Measurements from ENCODE around the gene LHX6. TPM values are rescaled to one million over a fixed set of nuclear protein-coding genes. Genes with fewer than 3 reads are reported as not detected.
A peak's percentile ranks its signal among the peaks of the same experiment; 100 is the strongest.

The LHX6 gene
- total and polyA plus RNA-seq, 7 experiments from 2014 or later = not detected

DNA sequence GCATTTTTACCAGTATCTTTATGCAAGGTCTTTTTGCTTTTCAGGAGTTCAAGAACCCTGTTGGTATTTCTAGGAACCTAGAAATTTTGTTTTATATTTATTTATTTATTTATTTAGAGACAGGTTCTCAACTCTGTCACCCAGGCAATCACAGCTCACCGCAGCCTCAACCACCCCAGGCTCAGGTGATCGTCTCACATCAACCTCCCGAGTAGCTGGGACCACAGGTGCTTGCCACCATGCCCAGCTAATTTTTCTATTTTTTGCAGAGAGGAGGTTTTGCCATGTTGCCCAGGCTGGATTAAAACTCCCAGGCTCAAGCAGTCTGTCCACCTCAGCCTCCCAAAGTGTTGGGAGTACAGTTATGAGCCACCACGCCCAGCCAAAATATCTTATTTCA is 32.9 kb downstream of the LHX6 start:
- ChIA-PET CTCF (no interaction called here), POLR2A (no interaction called here)
- Histone ChIP-seq H3K4me3 (ENCODE audit: low read length) (no peak overlapping the region), H3K27ac (ENCODE audit: low read depth, low read length) (no peak overlapping the region), H3K36me3 (ENCODE audit: control insufficient read depth in 2 of 3, insufficient read depth in 3 of 3, low read length in 3 of 3) (no peaks in the 10 kb centered on the region), H3K9me3 (ENCODE audit: control insufficient read depth in 2 of 3, low read length in 3 of 3) (no peaks in the 10 kb centered on the region), H3K27me3 (ENCODE audit: control insufficient read depth in 2 of 2, insufficient read depth in 2 of 2, low read length in 2 of 2) (no peaks in the 10 kb centered on the region), H3K4me1 (ENCODE audit: control insufficient read depth in 2 of 2, insufficient read depth in 2 of 2, low read length in 2 of 2) (no peaks in the 10 kb centered on the region)
- Mint-ChIP-seq H3K27me3 (peaks cover 0 to 10% (median 0%) of the 10 kb centered on the region in 5 donors), H3K27ac (no peak overlapping the region), H3K4me1 (peaks cover 0 to 3% (median 0%) of the 10 kb centered on the region in 7 donors), H3K9me3 (no peaks in the 10 kb centered on the region), H3K4me3 (no peak overlapping the region), H3K36me3 (no peaks in the 10 kb centered on the region)
- intact Hi-C loops (cut with micrococcal nuclease) = no loop called here
- DNase-seq = no peak
- ATAC-seq = no peak

- Histone ChIP-seq H3K9me3 (ENCODE audit: control insufficient read depth in 2 of 3, low read length in 3 of 3) (no peaks in the 10 kb centered on the region), H3K4me1 (ENCODE audit: control insufficient read depth in 2 of 2, insufficient read depth in 2 of 2, low read length in 2 of 2) (no peaks in the 10 kb centered on the region), H3K4me3 (ENCODE audit: low read length) (no peak overlapping the region), H3K36me3 (ENCODE audit: control insufficient read depth in 2 of 3, insufficient read depth in 3 of 3, low read length in 3 of 3) (no peaks in the 10 kb centered on the region), H3K27me3 (ENCODE audit: control insufficient read depth in 2 of 2, insufficient read depth in 2 of 2, low read length in 2 of 2) (no peaks in the 10 kb centered on the region), H3K27ac (ENCODE audit: low read depth, low read length) (no peak overlapping the region)
- no peak for ATAC-seq
- ChIA-PET POLR2A (no interaction called here), CTCF (no interaction called here)
- no peak overlapping the region for H3K27ac Mint-ChIP-seq
- H3K36me3 Mint-ChIP-seq = no peaks in the 10 kb centered on the region
- intact Hi-C loops (cut with micrococcal nuclease) = no loop called here
- H3K4me1 Mint-ChIP-seq = peaks cover 0 to 2% (median 0%) of the 10 kb centered on the region in 7 donors
- H3K9me3 Mint-ChIP-seq = no peaks in the 10 kb centered on the region
- no peak for DNase-seq
- peaks cover 0 to 10% (median 0%) of the 10 kb centered on the region in 5 donors for H3K27me3 Mint-ChIP-seq
- no peak overlapping the region for H3K4me3 Mint-ChIP-seq
Observed at GRCh38 chr9:122193651-122194050, 35.1 kb downstream of the LHX6 start.

DNA sequence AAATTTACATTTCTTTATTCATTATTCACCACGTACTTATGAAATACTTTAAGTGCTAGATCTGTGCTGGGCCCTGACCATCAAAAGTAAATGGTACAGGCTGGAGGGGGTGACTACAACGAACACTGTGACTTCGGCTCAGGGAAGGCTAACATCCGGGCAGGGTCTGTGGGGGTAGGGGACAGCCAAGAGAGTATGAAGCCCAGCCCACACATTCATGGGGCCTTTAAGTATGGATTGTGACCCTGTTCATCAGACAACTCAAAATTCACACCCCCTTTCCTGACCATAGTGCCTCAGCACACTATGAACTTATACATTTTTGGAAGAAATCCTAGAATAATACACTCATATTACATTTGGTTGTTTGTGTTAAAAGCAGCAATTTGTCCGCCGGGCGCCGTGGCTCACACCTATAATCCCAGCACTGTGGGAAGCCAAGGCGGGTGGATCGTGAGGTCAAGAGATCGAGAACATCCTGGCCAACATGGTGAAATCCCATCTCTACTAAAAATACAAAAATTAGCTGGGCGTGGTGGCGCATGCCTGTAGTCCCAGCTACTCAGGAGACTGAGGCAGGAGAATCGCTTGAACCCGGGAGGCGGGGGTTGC is 35.7 kb downstream of the LHX6 start:
- no peaks in the 10 kb centered on the region for H3K4me1 ChIP-seq (ENCODE audit: control insufficient read depth in 2 of 2, insufficient read depth in 2 of 2, low read length in 2 of 2)
- H3K4me3 ChIP-seq (ENCODE audit: low read length) = no peak overlapping the region
- intact Hi-C loops (cut with micrococcal nuclease) = no loop called here
- H3K27me3 ChIP-seq (ENCODE audit: control insufficient read depth in 2 of 2, insufficient read depth in 2 of 2, low read length in 2 of 2) = no peaks in the 10 kb centered on the region
- H3K27ac Mint-ChIP-seq = peak overlapping the region in 1 of 9 donors; percentile 13
- H3K9me3 Mint-ChIP-seq = no peaks in the 10 kb centered on the region
- ChIA-PET POLR2A (no interaction called here), CTCF (no interaction called here)
- H3K4me1 Mint-ChIP-seq = no peaks in the 10 kb centered on the region
- no peak overlapping the region for H3K27ac ChIP-seq (ENCODE audit: low read depth, low read length)
- DNase-seq (no peak), ATAC-seq (no peak)
- no peak overlapping the region for H3K4me3 Mint-ChIP-seq
- H3K36me3 Mint-ChIP-seq = no peaks in the 10 kb centered on the region
- no peaks in the 10 kb centered on the region for H3K36me3 ChIP-seq (ENCODE audit: control insufficient read depth in 2 of 3, insufficient read depth in 3 of 3, low read length in 3 of 3)
- no peaks in the 10 kb centered on the region for H3K9me3 ChIP-seq (ENCODE audit: control insufficient read depth in 2 of 3, low read length in 3 of 3)
- H3K27me3 Mint-ChIP-seq = peaks cover 0 to 6% (median 0%) of the 10 kb centered on the region in 5 donors

GRCh38 chr9:122192261-122192875 is 36.4 kb downstream of the LHX6 start:
- ATAC-seq (no peak), DNase-seq (no peak)
- Mint-ChIP-seq H3K36me3 (no peaks in the 10 kb centered on the region), H3K4me3 (no peak overlapping the region), H3K9me3 (no peaks in the 10 kb centered on the region), H3K27ac (peak overlapping the region in 1 of 9 donors; percentile 13), H3K27me3 (peaks cover 0 to 6% (median 0%) of the 10 kb centered on the region in 5 donors), H3K4me1 (no peaks in the 10 kb centered on the region)
- Histone ChIP-seq H3K27me3 (ENCODE audit: control insufficient read depth in 2 of 2, insufficient read depth in 2 of 2, low read length in 2 of 2) (no peaks in the 10 kb centered on the region), H3K4me1 (ENCODE audit: control insufficient read depth in 2 of 2, insufficient read depth in 2 of 2, low read length in 2 of 2) (no peaks in the 10 kb centered on the region), H3K9me3 (ENCODE audit: control insufficient read depth in 2 of 3, low read length in 3 of 3) (no peaks in the 10 kb centered on the region), H3K27ac (ENCODE audit: low read depth, low read length) (no peak overlapping the region), H3K4me3 (ENCODE audit: low read length) (no peak overlapping the region), H3K36me3 (ENCODE audit: control insufficient read depth in 2 of 3, insufficient read depth in 3 of 3, low read length in 3 of 3) (no peaks in the 10 kb centered on the region)
- ChIA-PET POLR2A (no interaction called here), CTCF (no interaction called here)
- intact Hi-C loops (cut with micrococcal nuclease) = no loop called here

DNA sequence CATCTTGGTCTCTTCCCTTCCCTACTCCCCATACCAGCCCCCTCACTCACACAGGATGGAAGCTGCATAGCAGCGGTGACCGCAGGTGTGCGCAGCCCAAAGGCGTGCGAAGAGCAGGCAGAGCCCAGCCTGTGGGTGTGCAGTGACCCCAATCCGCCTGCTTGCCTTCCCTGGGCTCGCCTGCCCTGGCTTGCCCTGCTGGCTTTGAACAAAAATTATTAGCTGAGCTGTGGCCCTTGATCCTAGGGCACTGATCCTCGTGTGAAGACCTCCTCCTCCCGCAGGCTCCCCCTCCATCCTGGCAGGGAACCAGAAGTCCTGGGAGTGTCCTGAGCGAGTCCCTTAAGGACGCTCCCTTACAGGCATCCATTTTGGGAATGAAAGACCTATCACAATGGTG is 37.2 kb downstream of the LHX6 start:
- Histone ChIP-seq H3K4me1 (ENCODE audit: control insufficient read depth in 2 of 2, insufficient read depth in 2 of 2, low read length in 2 of 2) (no peaks in the 10 kb centered on the region), H3K27ac (ENCODE audit: low read depth, low read length) (no peak overlapping the region), H3K4me3 (ENCODE audit: low read length) (no peak overlapping the region), H3K36me3 (ENCODE audit: control insufficient read depth in 2 of 3, insufficient read depth in 3 of 3, low read length in 3 of 3) (no peaks in the 10 kb centered on the region), H3K27me3 (ENCODE audit: control insufficient read depth in 2 of 2, insufficient read depth in 2 of 2, low read length in 2 of 2) (no peaks in the 10 kb centered on the region), H3K9me3 (ENCODE audit: control insufficient read depth in 2 of 3, low read length in 3 of 3) (no peaks in the 10 kb centered on the region)
- intact Hi-C loops (cut with micrococcal nuclease) = no loop called here
- ATAC-seq (no peak), DNase-seq (no peak)
- Mint-ChIP-seq H3K9me3 (no peaks in the 10 kb centered on the region), H3K4me3 (no peak overlapping the region), H3K4me1 (no peaks in the 10 kb centered on the region), H3K27me3 (peaks cover 0 to 1% (median 0%) of the 10 kb centered on the region in 5 donors), H3K36me3 (no peaks in the 10 kb centered on the region), H3K27ac (no peak overlapping the region)
- POLR2A ChIA-PET = no interaction called here
- CTCF ChIA-PET = no interaction called here

GRCh38 chr9:122190597-122191381 is 38.0 kb downstream of the LHX6 start:
- intact Hi-C loops (cut with micrococcal nuclease) = no loop called here
- no peaks in the 10 kb centered on the region for H3K27me3 Mint-ChIP-seq
- ChIA-PET CTCF (no interaction called here), POLR2A (no interaction called here)
- Histone ChIP-seq H3K9me3 (ENCODE audit: control insufficient read depth in 2 of 3, low read length in 3 of 3) (no peaks in the 10 kb centered on the region), H3K27me3 (ENCODE audit: control insufficient read depth in 2 of 2, insufficient read depth in 2 of 2, low read length in 2 of 2) (no peaks in the 10 kb centered on the region), H3K27ac (ENCODE audit: low read depth, low read length) (no peak overlapping the region), H3K4me3 (ENCODE audit: low read length) (no peak overlapping the region), H3K4me1 (ENCODE audit: control insufficient read depth in 2 of 2, insufficient read depth in 2 of 2, low read length in 2 of 2) (no peaks in the 10 kb centered on the region), H3K36me3 (ENCODE audit: control insufficient read depth in 2 of 3, insufficient read depth in 3 of 3, low read length in 3 of 3) (no peaks in the 10 kb centered on the region)
- no peaks in the 10 kb centered on the region for H3K36me3 Mint-ChIP-seq
- DNase-seq = no peak
- no peaks in the 10 kb centered on the region for H3K9me3 Mint-ChIP-seq
- no peak for ATAC-seq
- H3K27ac Mint-ChIP-seq = no peak overlapping the region
- H3K4me3 Mint-ChIP-seq = no peak overlapping the region
- H3K4me1 Mint-ChIP-seq = no peaks in the 10 kb centered on the region

DNA sequence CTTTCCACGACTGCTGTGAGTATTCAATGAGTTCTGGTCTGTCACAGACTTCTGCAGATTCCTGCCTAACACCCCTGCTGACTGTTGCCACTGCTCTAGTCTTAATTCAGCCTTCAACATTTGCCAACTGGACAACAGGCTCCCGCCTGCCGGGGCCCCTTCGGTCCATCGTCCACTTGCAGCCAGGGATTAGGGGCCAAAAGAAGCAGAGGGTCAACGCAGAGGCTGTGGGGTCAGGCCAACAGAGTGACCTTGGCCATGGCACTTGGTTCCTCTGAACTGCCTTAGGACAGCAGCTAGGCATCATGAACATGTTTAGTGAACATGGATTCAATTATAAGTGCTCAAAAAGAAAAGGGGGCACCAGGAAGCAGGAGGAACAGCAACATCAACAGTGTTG is 40.4 kb downstream of the LHX6 start:
- no peak overlapping the region for H3K27ac Mint-ChIP-seq
- POLR2A ChIA-PET = no interaction called here

More for the DNA sequence above, 40.4 kb downstream of the LHX6 start:
- no peaks in the 10 kb centered on the region for H3K36me3 ChIP-seq (ENCODE audit: control insufficient read depth in 2 of 3, insufficient read depth in 3 of 3, low read length in 3 of 3)
- no peaks in the 10 kb centered on the region for H3K9me3 Mint-ChIP-seq
- DNase-seq (no peak), ATAC-seq (no peak)
- H3K36me3 Mint-ChIP-seq = no peaks in the 10 kb centered on the region
- H3K27me3 ChIP-seq (ENCODE audit: control insufficient read depth in 2 of 2, insufficient read depth in 2 of 2, low read length in 2 of 2) = no peaks in the 10 kb centered on the region
- no peaks in the 10 kb centered on the region for H3K4me1 ChIP-seq (ENCODE audit: control insufficient read depth in 2 of 2, insufficient read depth in 2 of 2, low read length in 2 of 2)
- H3K9me3 ChIP-seq (ENCODE audit: control insufficient read depth in 2 of 3, low read length in 3 of 3) = no peaks in the 10 kb centered on the region
- H3K4me3 Mint-ChIP-seq = no peak overlapping the region
- CTCF ChIA-PET = no interaction called here
- intact Hi-C loops (cut with micrococcal nuclease) = no loop called here
- no peaks in the 10 kb centered on the region for H3K4me1 Mint-ChIP-seq
- no peak overlapping the region for H3K4me3 ChIP-seq (ENCODE audit: low read length)
- H3K27ac ChIP-seq (ENCODE audit: low read depth, low read length) = no peak overlapping the region
- peaks cover 0 to 5% (median 1%) of the 10 kb centered on the region in 5 donors for H3K27me3 Mint-ChIP-seq

All from naive thymus-derived CD4-positive, alpha-beta T cell (primary cell).